ENCODE data around the gene ZFAND3.

DNA sequence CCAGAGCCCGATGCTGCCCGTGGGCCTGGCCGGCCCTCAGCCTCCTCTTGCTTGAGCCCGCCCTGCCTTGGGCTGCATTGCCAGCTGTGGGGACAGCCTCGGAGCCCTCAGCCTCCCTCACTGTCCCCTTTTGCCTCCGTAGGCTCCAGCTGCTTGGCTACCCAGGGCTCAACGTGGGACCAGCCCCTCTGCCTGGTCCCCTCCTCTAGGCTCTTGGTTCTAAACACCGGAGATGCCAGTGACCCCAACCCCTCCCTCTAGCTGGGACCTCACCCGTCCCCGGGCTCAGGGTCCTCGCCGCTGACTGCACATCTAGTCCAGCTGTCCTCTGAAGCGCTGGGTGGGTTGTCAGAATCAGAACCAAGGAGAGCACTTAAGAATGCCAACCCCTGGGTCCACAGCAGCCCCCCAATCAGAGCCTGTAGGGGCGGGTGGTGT lies 345.2 kb downstream of the ZFAND3 start:
- no peak for TF ChIP-seq CTCF (IDR thresholded peaks at IDR 0.05)
- no peak for TF ChIP-seq POLR2A (IDR thresholded peaks at IDR 0.05)

Data from adrenal gland (tissue), 5 donors.